ENCODE results near the gene HOXC11. TPM values are rescaled to one million over a fixed set of nuclear protein-coding genes. Genes with fewer than 3 reads are reported as not detected.
A peak's percentile ranks its signal among the peaks of the same experiment; 100 is the strongest.

HOXC11 gene
- total and polyA plus RNA-seq, 2 experiments from 2014 or later, result not detected

DNA sequence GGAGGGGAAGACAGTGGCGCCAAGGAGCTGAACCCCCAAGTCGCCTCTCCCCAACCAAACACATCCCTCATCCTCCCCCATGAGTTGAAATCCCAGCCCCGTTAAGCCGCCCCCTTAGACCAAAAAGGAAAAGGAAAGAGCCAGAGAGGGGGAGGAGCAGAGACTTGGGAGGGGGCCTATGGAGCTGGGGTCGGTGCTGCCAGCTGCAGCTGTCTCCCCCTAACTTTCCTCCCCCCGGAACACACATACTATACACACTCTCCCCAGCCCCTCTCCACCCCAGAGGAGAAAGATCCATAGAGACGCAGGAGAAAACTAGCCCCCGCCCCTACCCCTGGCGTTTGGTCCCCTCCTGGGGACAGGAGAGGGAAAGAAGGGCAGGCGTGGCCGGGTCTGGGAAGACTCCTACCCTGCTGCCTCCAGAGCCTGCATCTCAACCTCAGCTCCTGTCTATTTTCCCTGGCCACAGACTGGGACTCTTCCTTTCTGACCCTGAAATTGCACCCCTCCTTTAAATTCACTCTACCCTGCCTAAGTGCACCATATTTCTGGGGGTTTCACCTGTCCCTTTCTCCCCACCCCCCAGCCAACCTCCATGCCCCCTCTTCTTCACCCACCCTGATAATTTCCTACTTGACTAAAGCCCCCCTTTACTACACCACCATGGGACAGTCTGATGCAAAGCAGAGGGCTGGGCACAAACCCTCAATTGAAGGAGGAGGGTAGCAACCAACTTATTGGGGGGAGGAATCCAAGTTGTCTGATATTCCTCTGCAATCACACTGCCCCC is 25.4 kb downstream of the HOXC11 start (continued):
- no peak for TF ChIP-seq ZNF462 (CRISPR knock-in tag; IDR thresholded peaks at IDR 0.05)
- TF ChIP-seq JUNB (IDR thresholded peaks at IDR 0.05; ENCODE audit: unreplicated experiment), result no peak
- TF ChIP-seq ZNF331 (CRISPR knock-in tag; IDR thresholded peaks at IDR 0.05; ENCODE audit: low read depth), result no peak
- no peak for TF ChIP-seq CREB1 (CRISPR knock-in tag; IDR thresholded peaks at IDR 0.05; ENCODE audit: low read depth)
- no peak for TF ChIP-seq EZH2 (IDR thresholded peaks at IDR 0.05; ENCODE audit: low read depth, unreplicated experiment)
- no peak for TF ChIP-seq ZNF114 (CRISPR knock-in tag; IDR thresholded peaks at IDR 0.05)

GRCh38 chr12:53998900-53999236 is 25.9 kb downstream of the HOXC11 start:
- peaks cover 100% of the 10 kb centered on the region for H3K27me3 ChIP-seq (ENCODE audit: insufficient read depth)
- TF ChIP-seq EZH2 (IDR thresholded peaks at IDR 0.05; ENCODE audit: low read depth, unreplicated experiment) (peak; percentile 91), ZNF331 (CRISPR knock-in tag; IDR thresholded peaks at IDR 0.05; ENCODE audit: low read depth) (no peak)
- H3K79me2 ChIP-seq (replicated peaks; ENCODE audit: insufficient read depth), result no peaks in the 10 kb centered on the region
- H3K4me2 ChIP-seq, result no peak overlapping the region
- peaks cover 28% of the 10 kb centered on the region for H3K4me1 ChIP-seq (ENCODE audit: insufficient read depth)
- peaks cover 100% of the 10 kb centered on the region for H3K27me3 Mint-ChIP-seq (ENCODE audit: insufficient read depth, low read depth, poor library complexity)
- H4K20me1 ChIP-seq (replicated peaks; ENCODE audit: insufficient read depth), result peaks cover 19% of the 10 kb centered on the region
- no peak overlapping the region for H3K27ac ChIP-seq (ENCODE audit: low read depth)
- H3K4me3 Mint-ChIP-seq, result peak overlapping the region; percentile 43; the same call in 1 of the 3 replicates
- no peak overlapping the region for H3K27ac Mint-ChIP-seq
- H3K4me1 Mint-ChIP-seq, result peaks cover 39% of the 10 kb centered on the region
- H3K36me3 ChIP-seq (ENCODE audit: insufficient read depth), result no peaks in the 10 kb centered on the region
- H2AFZ ChIP-seq, result no peak overlapping the region
- H3F3A ChIP-seq (replicated peaks; ENCODE audit: low read depth), result peaks cover 38% of the 10 kb centered on the region
- ATAC-seq, result no peak
- DNase-seq (ENCODE audit: low spot score), result no peak
- no peaks in the 10 kb centered on the region for H3K9me2 ChIP-seq (ENCODE audit: insufficient read depth)
- peaks cover 3% of the 10 kb centered on the region for H3K9me3 Mint-ChIP-seq
- H3K36me3 Mint-ChIP-seq (ENCODE audit: low read depth), result no peaks in the 10 kb centered on the region
- no peak overlapping the region for H3K4me3 ChIP-seq

All from GM23338 (cell line).